GM19463 (cell line): Measurements from ENCODE around the gene RNF130.

Experiments
- ATAC-seq: cut with Tn5 transposase; IDR thresholded peaks from one replicate; pipeline ENCODE4 v1.9.1; 2021; ENCODE audit warnings: mild to moderate bottlenecking, moderate library complexity; ENCODE audit not compliant: unreplicated experiment

RNF130 gene

GRCh38 chr5:180071531-180072255, at the start of gene RNF130:
Gene RNF130, minus strand, starts transcription at chr5:180071759. Its CDS starts 57 bp downstream, at chr5:180071702.
- ATAC-seq = no peak

- ATAC-seq = no peak
These were observed 48.9 kb upstream of the RNF130 start for GRCh38 chr5:180120237-180121101.

GRCh38 chr5:180119903-180120236, 48.3 kb upstream of the RNF130 start:
- ATAC-seq = no peak

GRCh38 chr5:180119031-180119902, 47.7 kb upstream of the RNF130 start:
- no peak for ATAC-seq

DNA sequence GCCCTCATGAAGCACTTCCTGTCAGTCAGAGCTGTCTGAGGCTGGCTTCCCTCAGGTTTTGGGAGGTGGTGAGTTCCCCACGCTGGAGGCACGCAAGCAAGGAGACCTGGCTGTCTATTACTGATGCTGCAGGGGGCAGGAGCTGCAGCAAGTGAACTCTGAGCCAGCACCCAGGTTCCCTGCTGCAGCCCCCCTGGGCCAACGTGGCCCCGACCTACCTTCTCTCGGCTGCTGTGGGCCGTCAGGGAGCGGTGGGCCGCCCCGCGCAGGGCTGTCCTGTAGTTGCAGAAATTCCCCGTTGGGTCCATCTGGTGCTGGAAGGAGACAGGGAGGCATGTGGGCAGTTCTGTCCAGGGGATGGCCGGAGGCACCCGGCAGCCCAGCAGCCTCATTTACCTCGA, 46.8 kb upstream of the RNF130 start:
- no peak for ATAC-seq

DNA sequence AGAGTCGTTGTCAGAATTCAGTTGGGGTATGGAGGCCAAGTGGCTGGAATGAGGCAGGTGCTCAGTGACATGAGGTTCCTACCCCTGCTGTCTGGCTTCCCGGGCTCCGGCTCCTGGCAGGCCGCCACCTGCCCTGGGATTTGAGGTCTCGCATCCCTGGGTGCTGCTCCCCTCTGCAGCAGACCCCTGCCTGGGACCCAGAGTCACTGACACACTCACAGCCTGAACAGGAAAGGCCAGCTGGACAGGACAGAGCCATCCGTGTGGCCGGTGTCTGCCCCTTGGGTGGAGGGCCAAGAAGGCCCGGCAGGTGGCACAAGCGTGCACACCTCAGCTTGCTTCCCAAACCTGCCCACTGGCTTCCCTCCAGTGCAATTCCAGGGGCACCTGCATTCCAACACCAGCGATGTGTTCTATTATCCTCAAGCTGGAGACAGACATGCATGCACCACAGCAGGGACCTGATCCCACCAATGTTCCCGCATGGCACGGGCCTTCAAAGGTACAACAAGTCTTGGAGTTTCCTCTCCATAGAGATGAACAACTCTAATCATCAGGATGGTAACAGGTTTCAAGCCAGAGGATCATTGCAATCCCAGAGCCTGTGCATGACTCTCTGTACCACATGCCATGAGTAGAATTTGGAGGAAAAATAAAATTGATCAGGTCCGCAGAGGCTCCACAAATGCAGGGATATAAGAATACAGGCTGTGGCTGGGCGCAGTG, 45.6 kb upstream of the RNF130 start:
- no peak for ATAC-seq

DNA sequence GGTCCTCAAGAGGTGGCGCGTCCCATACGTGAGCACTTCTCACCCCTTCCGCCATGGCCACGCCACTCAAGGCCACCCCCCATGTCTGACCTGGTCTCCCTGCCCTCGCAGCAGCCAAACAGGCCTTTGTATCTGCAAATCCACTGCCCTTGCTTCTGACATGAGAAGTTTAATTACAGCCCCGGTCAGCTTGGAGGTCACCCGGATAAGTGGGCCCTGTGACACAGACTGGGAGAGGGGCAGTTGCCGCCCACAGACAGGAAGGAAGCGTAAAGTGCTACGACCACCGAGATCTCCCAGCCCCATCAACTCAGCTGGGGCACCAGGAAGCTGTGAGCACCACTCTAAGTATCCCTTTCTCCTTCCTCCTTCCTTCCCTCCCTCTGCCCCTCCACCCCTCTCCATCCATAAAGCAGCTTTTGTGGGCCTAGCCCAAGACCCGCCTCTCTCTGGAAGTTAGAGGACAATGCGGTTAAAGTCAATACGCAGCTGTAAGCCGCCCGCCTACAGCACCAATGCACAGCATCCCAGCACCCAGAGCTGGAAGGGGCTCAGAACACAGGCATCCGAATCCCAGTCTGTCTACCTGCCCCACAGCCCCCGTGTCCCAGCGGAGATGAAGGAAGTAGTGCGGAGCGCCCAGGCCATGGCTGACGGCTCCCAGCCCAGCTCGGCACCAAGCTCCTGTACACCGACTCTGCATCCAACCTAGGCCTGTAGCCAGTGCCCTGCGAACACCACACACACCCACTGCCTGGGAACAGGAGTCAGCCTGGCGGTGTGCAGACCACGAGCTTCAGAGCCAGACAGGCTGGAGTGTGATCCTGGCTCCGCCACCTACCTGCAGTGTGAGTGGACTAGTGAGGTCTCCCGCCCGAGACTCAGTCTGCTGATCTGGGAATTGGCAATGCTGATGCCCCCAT, 44.8 kb upstream of the RNF130 start:
- no peak for ATAC-seq

GRCh38 chr5:180115326-180116076, 43.9 kb upstream of the RNF130 start:
- no peak for ATAC-seq

DNA sequence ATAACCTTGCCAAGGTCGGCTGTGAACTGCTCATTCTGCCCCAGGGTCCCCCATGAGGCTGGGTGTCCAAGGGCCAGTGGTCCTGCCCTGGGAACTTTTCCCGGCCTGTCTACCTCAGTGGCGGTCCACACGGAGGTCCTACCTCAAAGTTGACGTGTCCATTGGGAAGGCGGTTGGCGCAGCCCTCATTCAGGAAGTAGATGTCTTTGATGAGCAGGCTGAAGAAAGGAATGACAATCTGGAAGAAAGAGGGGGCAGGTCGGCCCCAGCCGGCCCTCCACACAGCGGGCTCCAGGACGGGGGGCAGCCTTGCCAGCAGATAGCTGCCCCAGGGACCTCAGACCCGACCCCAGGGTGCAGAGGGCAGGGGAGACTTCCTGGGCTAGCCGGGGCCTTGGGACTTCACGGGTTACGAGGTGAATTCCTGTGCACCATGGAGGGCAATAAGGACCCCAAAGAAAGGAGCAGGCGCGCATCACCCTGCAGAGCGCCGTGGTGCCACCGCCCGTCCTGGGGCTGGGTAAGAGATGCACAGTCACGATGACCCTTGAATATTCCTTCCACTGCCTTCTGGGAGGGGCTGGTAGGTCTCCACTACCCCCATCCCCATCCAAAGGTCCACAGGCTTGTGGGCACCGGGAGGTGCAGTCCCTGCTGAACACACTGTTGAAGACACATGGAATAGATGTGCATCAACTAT, 42.9 kb upstream of the RNF130 start:
- ATAC-seq = no peak

DNA sequence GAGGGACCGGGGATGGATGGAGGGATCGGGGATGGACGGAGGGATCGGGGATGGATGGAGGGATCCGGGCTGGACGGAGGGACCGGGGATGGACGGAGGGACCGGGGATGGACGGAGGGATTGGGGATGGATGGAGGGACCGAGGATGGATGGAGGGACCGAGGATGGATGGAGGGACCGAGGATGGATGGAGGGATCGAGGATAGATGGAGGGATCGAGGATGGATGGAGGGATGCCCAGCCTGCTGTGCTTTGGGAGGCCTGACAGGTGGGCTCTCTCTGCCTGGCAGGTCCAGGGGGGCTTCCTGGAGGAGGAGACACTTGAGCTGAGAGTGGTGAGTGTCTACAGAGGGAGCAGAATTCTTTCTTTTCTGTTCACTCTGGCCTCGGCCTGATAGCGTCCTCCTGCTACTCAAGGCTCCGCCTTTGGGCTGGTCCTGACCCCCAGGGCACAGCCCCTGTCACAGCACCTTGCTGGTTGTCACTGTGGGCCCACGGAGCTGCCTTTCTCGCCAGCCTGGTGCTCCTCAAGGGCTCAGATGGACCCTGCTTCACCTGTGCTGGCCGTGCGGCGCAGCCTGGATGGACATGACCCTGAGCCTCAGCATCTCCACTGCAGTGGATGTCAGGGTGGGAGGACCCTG, 42.2 kb upstream of the RNF130 start:
- ATAC-seq = no peak

- ATAC-seq = no peak
These were observed 40.8 kb upstream of the RNF130 start for GRCh38 chr5:180112181-180112861.

GRCh38 chr5:180111273-180112002, 39.9 kb upstream of the RNF130 start:
- no peak for ATAC-seq

DNA sequence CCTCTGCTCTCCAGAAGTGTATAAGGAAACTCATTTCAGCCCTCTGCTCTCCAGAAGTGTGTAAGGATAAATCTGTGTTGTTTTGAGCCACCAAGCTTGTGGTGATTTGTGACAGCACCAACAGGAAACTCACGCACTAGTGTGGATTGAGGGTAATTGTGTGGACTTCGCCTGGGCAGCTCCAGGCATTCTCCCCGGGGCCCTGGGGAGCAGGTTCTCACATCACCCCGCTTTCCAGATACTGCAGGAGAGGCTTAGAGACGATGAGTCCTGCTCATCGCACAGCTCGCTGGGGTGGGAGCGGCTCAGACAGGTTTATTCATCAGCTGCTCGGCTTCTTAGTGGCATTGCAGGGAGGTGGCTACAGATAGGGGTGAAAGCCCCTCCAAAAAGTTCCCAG, 38.4 kb upstream of the RNF130 start:
- ATAC-seq = no peak

GRCh38 chr5:180107005-180107404, 35.4 kb upstream of the RNF130 start:
- ATAC-seq = no peak

DNA sequence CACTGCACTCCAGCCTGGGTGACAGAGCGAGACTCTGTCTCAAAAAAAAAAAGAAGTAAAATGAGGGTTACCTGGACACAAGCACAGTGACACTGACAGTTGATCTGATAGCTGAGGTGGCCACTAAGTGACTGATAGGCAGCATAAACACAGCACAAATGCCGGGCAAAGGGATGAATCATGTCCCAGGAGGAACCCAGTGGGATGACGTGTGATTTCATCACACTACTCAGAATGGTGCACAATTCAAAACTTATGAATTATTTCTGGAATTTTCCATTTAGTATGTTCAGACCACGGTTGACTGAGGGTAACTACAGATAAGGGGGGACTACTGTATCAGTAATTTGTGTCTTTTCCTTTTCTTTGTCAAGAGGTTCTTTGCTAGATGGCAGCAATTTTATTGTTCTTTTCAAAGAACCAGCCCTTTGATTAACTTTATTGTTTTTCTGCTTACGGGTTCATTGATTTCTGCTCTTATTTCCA, 34.3 kb upstream of the RNF130 start:
- ATAC-seq = no peak

DNA sequence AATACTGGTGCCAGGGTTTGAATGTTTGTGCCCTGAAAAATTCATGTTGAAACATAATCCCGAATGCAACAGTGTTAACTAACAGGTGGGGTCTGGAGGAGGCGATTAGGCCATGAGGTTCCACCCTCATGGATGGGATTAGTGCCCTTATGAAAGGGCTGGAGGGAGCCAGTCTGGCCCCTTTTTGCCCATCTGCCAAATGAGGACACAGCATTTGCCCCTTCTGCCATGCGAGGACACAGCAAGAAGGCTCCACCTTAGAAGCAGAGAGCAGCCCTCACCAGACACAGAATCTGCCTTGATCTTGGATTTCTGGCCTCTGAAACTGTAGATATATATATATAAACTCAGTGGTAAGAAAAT, 32.6 kb upstream of the RNF130 start:
- ATAC-seq = no peak
